PC-9 (cell line): ENCODE results near the gene BCAS3.

Experiments
- CTCF ChIP-seq: fragments of 200-600 bp; sonication (generic); conservative IDR thresholded peaks from 2 replicates; pipeline ENCODE4 v1.6.1; 2017; ENCODE audit warnings: mixed run types, antibody characterized with exemption, mild to moderate bottlenecking, moderate library complexity
- EZH2 ChIP-seq: fragments of 200-600 bp; sonication (generic); IDR thresholded peaks from 2 replicates; pipeline ENCODE4 v1.8.0; 2017; ENCODE audit warnings: antibody characterized with exemption, low read depth

GRCh38 chr17:61178284-61178683, 500.6 kb downstream of the BCAS3 start:
- TF ChIP-seq CTCF (no peak), EZH2 (no peak)
